Calu3 (cell line): Measurements from ENCODE around the gene TCEA2. TPM values are rescaled to one million over a fixed set of nuclear protein-coding genes. Genes with fewer than 3 reads are reported as not detected.
"Not testable (repeated sequence)": the region's sequence is repeated elsewhere in the genome, so short reads cannot be mapped to it uniquely, and the experiment has no call there.

ENCODE experiments used
- BruUV-seq: library from RNA; stranded (reverse); fragments of 400-500 nt; replicated peaks from 2 replicates; lab custom pipeline; 2021; lab: Mats Ljungman, UMichigan
- CTCF ChIA-PET: fragments of 300-600 bp; sonication (Branson Sonifier 250); formaldehyde crosslinking; loops from one replicate; lab custom pipeline; 2022; ENCODE audit warnings: antibody characterized with exemption; lab: Charles Lee
- DNase-seq: peaks from one replicate; pipeline ENCODE4 v3.0.0; 2022
- H3K27ac Mint-ChIP-seq: one replicate; pipeline ENCODE4 v1.8.0; 2022; ENCODE audit warnings: mixed read lengths; ENCODE audit not compliant: unreplicated experiment
- H3K27me3 Mint-ChIP-seq: one replicate; pipeline ENCODE4 v1.8.0; 2022; ENCODE audit warnings: mixed read lengths; ENCODE audit not compliant: unreplicated experiment
- H3K36me3 Mint-ChIP-seq: one replicate; pipeline ENCODE4 v1.8.0; 2022; ENCODE audit warnings: mild to moderate bottlenecking, moderate library complexity, mixed read lengths; ENCODE audit not compliant: insufficient read depth, unreplicated experiment
- H3K4me1 Mint-ChIP-seq: one replicate; pipeline ENCODE4 v1.8.0; 2022; ENCODE audit warnings: mild to moderate bottlenecking, low read depth, mixed read lengths; ENCODE audit not compliant: unreplicated experiment
- H3K4me3 Mint-ChIP-seq: one replicate; pipeline ENCODE4 v1.8.0; 2022; ENCODE audit warnings: mild to moderate bottlenecking, low read depth, moderate library complexity, mixed read lengths; ENCODE audit not compliant: unreplicated experiment
- H3K9me3 Mint-ChIP-seq: one replicate; pipeline ENCODE4 v1.8.0; 2022; ENCODE audit warnings: low read depth, mixed read lengths; ENCODE audit not compliant: unreplicated experiment
- intact Hi-C: fragments of 100-400 bp; cut with micrococcal nuclease; formaldehyde crosslinking; loops from one replicate; pipeline ENCODE4 v1.10.0; 2022; ENCODE audit not compliant: unreplicated experiment
- total RNA-seq: library from RNA; stranded (reverse); gene quantifications from 2 replicates; pipeline ENCODE4 v1.2.3, GENCODE V29; 2022
- TF ChIP-seq, protein P1 (sequence below): fragments of 200-600 bp; IDR thresholded peaks from one replicate; pipeline ENCODE4 v1.8.0; 2022; ENCODE audit warnings: antibody characterized with exemption; ENCODE audit not compliant: unreplicated experiment

The TCEA2 gene
- total RNA-seq, 1 experiment from 2014 or later, result 39.9 TPM

DNA sequence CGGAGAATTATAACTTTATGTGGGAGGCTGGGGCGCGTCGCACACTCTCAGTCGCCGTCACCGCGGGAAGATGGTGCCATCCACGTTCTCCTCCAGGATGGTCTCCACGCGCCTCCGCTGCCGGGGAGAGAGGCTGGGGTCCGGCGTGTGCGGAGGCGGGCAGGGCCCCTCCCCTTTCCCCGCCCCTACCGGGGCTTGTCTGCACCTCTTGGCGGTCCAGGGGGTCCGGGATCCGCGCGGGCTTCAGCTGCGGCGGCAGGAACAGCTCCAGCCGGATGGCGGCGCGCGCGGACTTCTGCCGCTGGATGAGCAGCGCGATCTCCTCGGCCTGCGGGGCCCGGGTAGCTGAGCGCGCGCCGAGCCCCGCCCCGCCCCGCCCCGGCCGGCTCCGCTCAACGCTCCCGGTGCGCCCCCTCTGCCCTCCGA, 20.4 kb downstream of the TCEA2 start:
- Mint-ChIP-seq H3K9me3 (no peaks in the 10 kb centered on the region), H3K4me3 (peak overlapping the region; percentile 74), H3K4me1 (peaks cover 25% of the 10 kb centered on the region), H3K36me3 (peaks cover 42% of the 10 kb centered on the region), H3K27me3 (peaks cover 84% of the 10 kb centered on the region), H3K27ac (no peak overlapping the region)
- TF ChIP-seq, protein P1, sequence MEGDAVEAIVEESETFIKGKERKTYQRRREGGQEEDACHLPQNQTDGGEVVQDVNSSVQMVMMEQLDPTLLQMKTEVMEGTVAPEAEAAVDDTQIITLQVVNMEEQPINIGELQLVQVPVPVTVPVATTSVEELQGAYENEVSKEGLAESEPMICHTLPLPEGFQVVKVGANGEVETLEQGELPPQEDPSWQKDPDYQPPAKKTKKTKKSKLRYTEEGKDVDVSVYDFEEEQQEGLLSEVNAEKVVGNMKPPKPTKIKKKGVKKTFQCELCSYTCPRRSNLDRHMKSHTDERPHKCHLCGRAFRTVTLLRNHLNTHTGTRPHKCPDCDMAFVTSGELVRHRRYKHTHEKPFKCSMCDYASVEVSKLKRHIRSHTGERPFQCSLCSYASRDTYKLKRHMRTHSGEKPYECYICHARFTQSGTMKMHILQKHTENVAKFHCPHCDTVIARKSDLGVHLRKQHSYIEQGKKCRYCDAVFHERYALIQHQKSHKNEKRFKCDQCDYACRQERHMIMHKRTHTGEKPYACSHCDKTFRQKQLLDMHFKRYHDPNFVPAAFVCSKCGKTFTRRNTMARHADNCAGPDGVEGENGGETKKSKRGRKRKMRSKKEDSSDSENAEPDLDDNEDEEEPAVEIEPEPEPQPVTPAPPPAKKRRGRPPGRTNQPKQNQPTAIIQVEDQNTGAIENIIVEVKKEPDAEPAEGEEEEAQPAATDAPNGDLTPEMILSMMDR, result peak; percentile 73
- no TSS peak for BruUV-seq
- CTCF ChIA-PET, result interaction anchor here (0.7 to 1.9 kb wide), 9 partner anchors 10 to 1638 kb away, joined by 3 to 11 read pairs (median 5); partner anchors contain the start of gene TCEA2
- intact Hi-C loops, result loop anchor here (5.0 kb wide), 1 partner anchor 39 kb away; no protein-coding TSS in a partner anchor
- peak; percentile 90 for DNase-seq

DNA sequence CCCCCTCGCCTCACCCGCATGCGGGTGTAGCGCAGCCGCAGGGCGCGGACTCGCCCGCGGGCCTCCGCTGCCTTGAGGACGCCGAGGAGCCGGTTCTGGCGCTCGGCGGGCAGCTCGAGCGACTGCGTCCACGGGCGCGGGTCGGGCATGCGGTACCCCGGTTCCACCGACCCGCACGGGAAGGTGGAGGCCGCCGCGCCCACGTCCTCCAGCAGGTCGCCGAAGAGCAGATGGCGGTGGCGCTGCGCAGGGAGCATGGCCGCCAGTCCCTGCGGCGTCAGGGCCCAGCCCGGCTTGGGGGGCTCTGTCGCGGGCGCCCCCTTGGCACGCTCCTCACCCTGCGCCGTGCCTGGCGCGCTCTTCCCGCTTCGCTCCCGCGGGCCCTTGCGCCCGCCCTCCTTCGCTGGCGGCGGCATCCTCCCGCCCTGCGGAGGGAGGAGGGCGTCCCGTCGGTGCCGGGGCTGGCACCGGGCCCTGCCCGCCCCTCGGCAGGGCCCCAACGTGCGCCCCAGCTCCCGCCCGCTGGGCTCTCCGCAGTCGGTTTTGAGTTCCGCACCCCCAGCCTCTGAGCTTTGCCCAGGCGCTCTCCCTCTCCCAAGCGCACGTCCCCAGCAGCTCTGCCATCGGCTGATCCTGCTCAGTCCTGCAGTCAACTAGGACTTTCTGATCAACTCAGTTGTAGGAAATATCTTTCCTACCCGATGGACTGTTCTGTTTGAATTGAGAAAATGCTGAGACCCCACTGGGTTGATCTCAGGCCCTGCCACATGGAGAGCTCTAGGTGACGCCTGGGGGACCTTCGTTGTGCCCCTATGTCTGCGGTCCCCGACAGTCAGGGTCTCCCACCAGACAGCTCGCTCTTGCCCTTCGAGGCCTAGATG, 21.0 kb downstream of the TCEA2 start, which contains the start of gene LKAAEAR1:
LKAAEAR1 (minus strand) TSS at position 595 of the 881 bp plus-strand sequence; CDS start at position 416, 179 bp downstream.
- H3K36me3 Mint-ChIP-seq, result peaks cover 39% of the 10 kb centered on the region
- H3K27ac Mint-ChIP-seq, result no peak within 1 kb of the TSS
- H3K4me3 Mint-ChIP-seq, result peak within 1 kb of the TSS; percentile 74
- intact Hi-C loops, result loop anchor here (5.0 kb wide), 1 partner anchor 38 kb away; no protein-coding TSS in a partner anchor
- no peak for DNase-seq
- TF ChIP-seq, protein P1, result no peak
- BruUV-seq, result no TSS peak
- H3K27me3 Mint-ChIP-seq, result peaks cover 90% of the 10 kb centered on the region
- CTCF ChIA-PET, result interaction anchor here (0.5 to 1.9 kb wide), 11 partner anchors 10 to 1638 kb away, joined by 3 to 11 read pairs (median 4); partner anchors contain the start of gene TCEA2
- H3K4me1 Mint-ChIP-seq, result peaks cover 19% of the 10 kb centered on the region
- H3K9me3 Mint-ChIP-seq, result no peaks in the 10 kb centered on the region

DNA sequence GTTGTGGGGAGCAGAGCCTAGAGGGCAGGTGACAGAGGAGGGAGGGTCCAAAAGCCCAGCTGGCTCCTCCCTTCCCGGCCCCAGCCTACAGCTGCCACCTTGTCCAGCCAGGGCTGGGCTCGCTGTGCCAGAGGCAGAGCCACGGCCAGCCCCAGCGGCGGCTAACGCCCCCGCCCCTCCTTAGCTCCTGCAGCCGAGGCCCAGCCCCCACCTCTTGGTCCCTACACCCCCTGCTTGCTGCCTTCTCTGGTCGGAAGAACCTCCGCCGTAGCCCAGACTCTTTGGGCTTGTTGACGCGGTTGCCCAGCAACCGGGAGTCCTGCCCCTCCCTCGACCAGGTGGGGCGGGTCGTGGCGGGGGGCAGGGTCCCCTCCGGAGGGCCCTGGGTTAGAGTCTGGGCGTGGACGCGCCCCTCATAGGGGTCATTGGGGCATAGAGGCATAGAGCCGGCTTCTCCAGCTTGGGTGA, 21.7 kb downstream of the TCEA2 start:
- TF ChIP-seq, protein P1, result no peak
- intact Hi-C loops, result loop anchor here (5.0 kb wide), 1 partner anchor 38 kb away; no protein-coding TSS in a partner anchor
- no TSS peak for BruUV-seq
- Mint-ChIP-seq H3K9me3 (no peaks in the 10 kb centered on the region), H3K4me3 (peak overlapping the region; percentile 74), H3K27me3 (peaks cover 97% of the 10 kb centered on the region), H3K36me3 (peaks cover 36% of the 10 kb centered on the region), H3K27ac (no peak overlapping the region), H3K4me1 (peaks cover 16% of the 10 kb centered on the region)
- CTCF ChIA-PET, result interaction anchor here (0.5 to 1.9 kb wide), 4 partner anchors 22 to 318 kb away, joined by 3 to 7 read pairs (median 4); partner anchors contain the start of gene TCEA2
- DNase-seq, result no peak

DNA sequence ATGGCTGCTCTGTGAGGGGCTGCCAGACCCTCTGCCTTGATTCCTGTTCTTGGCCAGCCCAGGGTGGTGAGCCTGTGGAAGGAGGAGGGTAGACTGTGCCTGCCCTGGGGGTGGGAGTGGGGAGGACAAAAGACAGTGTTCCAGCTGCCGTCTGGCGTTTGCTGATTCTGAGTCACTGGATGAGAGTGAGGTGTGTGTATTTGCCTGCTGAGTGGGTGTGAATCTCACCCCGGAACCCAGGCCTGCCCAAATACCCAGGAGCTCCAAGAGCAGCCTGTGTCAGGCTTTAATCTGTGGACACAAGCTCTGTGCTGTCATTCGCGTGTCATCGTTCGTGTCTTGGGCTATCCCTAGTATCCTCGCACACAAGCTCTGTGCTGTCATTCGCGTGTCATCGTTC, 23.8 kb downstream of the TCEA2 start:
- Mint-ChIP-seq H3K27ac (no peak overlapping the region), H3K9me3 (no peaks in the 10 kb centered on the region), H3K4me1 (peaks cover 12% of the 10 kb centered on the region), H3K27me3 (peaks cover 97% of the 10 kb centered on the region), H3K4me3 (no peak overlapping the region), H3K36me3 (peaks cover 20% of the 10 kb centered on the region)
- BruUV-seq, result no TSS peak
- TF ChIP-seq, protein P1, result no peak
- CTCF ChIA-PET, result interaction anchor here (0.5 kb wide), 1 partner anchor 32 kb away, joined by 3 read pairs; no protein-coding TSS in a partner anchor
- intact Hi-C loops, result no loop called here
- no peak for DNase-seq

DNA sequence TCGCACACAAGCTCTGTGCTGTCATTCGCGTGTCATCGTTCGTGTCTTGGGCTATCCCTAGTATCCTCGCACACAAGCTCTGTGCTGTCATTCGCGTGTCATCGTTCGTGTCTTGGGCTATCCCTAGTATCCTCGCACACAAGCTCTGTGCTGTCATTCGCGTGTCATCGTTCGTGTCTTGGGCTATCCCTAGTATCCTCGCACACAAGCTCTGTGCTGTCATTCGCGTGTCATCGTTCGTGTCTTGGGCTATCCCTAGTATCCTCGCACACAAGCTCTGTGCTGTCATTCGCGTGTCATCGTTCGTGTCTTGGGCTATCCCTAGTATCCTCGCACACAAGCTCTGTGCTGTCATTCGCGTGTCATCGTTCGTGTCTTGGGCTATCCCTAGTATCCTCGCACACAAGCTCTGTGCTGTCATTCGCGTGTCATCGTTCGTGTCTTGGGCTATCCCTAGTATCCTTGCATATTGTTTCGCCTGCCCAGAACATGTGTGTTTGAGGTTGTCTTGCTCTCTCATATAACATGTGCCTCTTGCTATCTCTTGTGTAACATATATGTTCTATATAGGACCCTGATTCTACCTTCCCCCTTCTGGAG, 24.3 kb downstream of the TCEA2 start:
- BruUV-seq, DNase-seq, H3K27ac Mint-ChIP-seq, H3K4me3 Mint-ChIP-seq, intact Hi-C loops, H3K9me3 Mint-ChIP-seq: not testable (repeated sequence)
- peaks cover 97% of the 10 kb centered on the region for H3K27me3 Mint-ChIP-seq
- CTCF ChIA-PET, result interaction anchor here (0.5 to 0.7 kb wide), 2 partner anchors 15 to 31 kb away, joined by 3 read pairs; no protein-coding TSS in a partner anchor
- H3K4me1 Mint-ChIP-seq, result peaks cover 12% of the 10 kb centered on the region
- peaks cover 20% of the 10 kb centered on the region for H3K36me3 Mint-ChIP-seq

DNA sequence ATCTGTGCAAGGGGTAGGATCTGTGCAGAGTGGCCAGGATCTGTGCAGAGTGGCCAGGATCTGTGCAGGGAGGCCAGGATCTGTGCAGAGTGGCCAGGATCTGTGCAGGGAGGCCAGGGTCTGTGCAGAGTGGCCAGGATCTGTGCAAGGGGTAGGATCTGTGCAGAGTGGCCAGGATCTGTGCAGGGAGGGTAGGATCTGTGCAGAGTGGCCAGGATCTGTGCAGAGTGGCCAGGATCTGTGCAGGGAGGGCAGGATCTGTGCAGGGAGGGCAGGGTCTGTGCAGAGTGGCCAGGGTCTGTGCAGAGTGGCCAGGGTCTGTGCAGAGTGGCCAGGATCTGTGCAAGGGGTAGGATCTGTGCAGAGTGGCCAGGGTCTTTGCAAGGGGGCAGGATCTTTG, 25.6 kb downstream of the TCEA2 start:
- CTCF ChIA-PET, H3K9me3 Mint-ChIP-seq, intact Hi-C loops, BruUV-seq, DNase-seq, H3K4me3 Mint-ChIP-seq, H3K27ac Mint-ChIP-seq, H3K4me1 Mint-ChIP-seq: not testable (repeated sequence)
- Mint-ChIP-seq H3K36me3 (peaks cover 20% of the 10 kb centered on the region), H3K27me3 (peaks cover 94% of the 10 kb centered on the region)
